Endodermal cell (in vitro differentiated cells): ENCODE results near the gene USP14. TPM values are rescaled to one million over a fixed set of nuclear protein-coding genes. Genes with fewer than 3 reads are reported as not detected.

Experiments used
- DNase-seq: peaks from one replicate; pipeline ENCODE4 v3.0.0-alpha.2; 2017
- H3K27ac ChIP-seq: 2 replicates; pipeline ENCODE4 v1.5.1; 2013; ENCODE audit warnings: mild to moderate bottlenecking, low read depth, low read length, moderate library complexity
- H3K27me3 ChIP-seq: 2 replicates; pipeline ENCODE4 v1.6.1; 2013; ENCODE audit warnings: mild to moderate bottlenecking, low read length, moderate library complexity; ENCODE audit not compliant: insufficient read depth, control insufficient read depth, poor library complexity, severe bottlenecking
- H3K36me3 ChIP-seq: 2 replicates; pipeline ENCODE4 v1.7.0; 2013; ENCODE audit warnings: mild to moderate bottlenecking, low read length, moderate library complexity; ENCODE audit not compliant: control insufficient read depth, insufficient read depth
- H3K4me1 ChIP-seq: one replicate; pipeline ENCODE4 v1.7.0; 2013; ENCODE audit warnings: low read length; ENCODE audit not compliant: control insufficient read depth, insufficient read depth
- H3K4me3 ChIP-seq: 2 replicates; pipeline ENCODE4 v1.5.1; 2013; ENCODE audit warnings: mild to moderate bottlenecking, low read length, moderate library complexity
- H3K9ac ChIP-seq: 2 replicates; pipeline ENCODE4 v1.6.1; 2013; ENCODE audit warnings: mild to moderate bottlenecking, low read length, moderate library complexity; ENCODE audit not compliant: poor library complexity, severe bottlenecking; ENCODE audit errors: extremely low read depth
- H3K9me3 ChIP-seq: 2 replicates; pipeline ENCODE4 v1.6.1; 2013; ENCODE audit warnings: mild to moderate bottlenecking, low read length, moderate library complexity; ENCODE audit not compliant: control insufficient read depth
- H3K27ac Mint-ChIP-seq: 2 replicates; pipeline ENCODE4 v1.8.0; 2020; ENCODE audit warnings: mixed read lengths
- H3K27me3 Mint-ChIP-seq: 2 replicates; pipeline ENCODE4 v1.8.0; 2021; ENCODE audit warnings: mild to moderate bottlenecking, mixed read lengths; ENCODE audit not compliant: insufficient read depth
- H3K36me3 Mint-ChIP-seq: 2 replicates; pipeline ENCODE4 v1.8.0; 2020; ENCODE audit warnings: low read depth, mixed read lengths
- H3K4me1 Mint-ChIP-seq: 2 replicates; pipeline ENCODE4 v1.8.0; 2020; ENCODE audit warnings: mixed read lengths
- H3K4me3 Mint-ChIP-seq: 2 replicates; pipeline ENCODE4 v1.8.0; 2020; ENCODE audit warnings: mild to moderate bottlenecking, moderate library complexity, mixed read lengths
- H3K9me3 Mint-ChIP-seq: 2 replicates; pipeline ENCODE4 v1.8.0; 2020; ENCODE audit warnings: mild to moderate bottlenecking, mixed read lengths
- CTCF ChIP-seq: fragments of 200-600 bp; sonication (generic); conservative IDR thresholded peaks from 2 replicates; pipeline ENCODE4 v1.5.0; 2021; ENCODE audit warnings: antibody characterized with exemption, mild to moderate bottlenecking
- WGBS, 2 experiments: methylation state at CpG; one replicate each; pipeline versions ENCODE4 v1.1.5 to v1.1.7; 2013; ENCODE audit warnings: missing lambda C conversion rate in 2 of 2, mixed read lengths in 1 of 2; ENCODE audit not compliant: insufficient coverage in 1 of 2, insufficient read length in 1 of 2; 5-methylcytosine and 5-hydroxymethylcytosine counted together
- total RNA-seq, 2 donors: library from RNA; stranded (reverse); fragmentation: NEBNext Ultra II Directional in 1 of 2; extraction: Animal tissue kit (Norgen Biotek cat#: 25700) in 1 of 2; gene quantifications; 2 replicates in 1 of 2; 3 replicates in 1 of 2; pipeline ENCODE4 v1.2.1, GENCODE V29; 2021

Gene USP14
- total RNA-seq, 2 donors from 2014 or later, result 76.2 to 92.4 TPM

DNA sequence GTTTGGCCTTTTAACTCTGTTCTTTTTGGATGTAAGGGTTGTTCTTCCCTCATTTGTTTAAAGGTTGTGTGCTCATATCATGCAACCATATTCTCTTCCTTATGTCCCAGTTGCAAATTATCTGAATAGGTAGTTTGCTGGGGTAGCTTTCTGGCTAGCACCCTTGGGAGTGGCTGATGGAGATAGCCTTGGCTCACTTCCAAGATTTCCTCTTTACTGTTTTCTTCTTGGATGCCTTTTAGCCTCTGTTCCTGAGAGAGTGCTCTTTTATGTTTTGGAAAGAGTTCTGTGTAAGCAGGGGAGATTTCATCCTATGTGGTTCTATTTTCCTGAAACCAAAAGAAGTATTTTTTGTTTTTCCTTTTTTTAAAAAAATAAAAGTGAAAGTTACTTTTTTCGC lies 25.4 kb downstream of the USP14 start:
- Histone ChIP-seq H3K4me1 (no peaks in the 10 kb centered on the region), H3K36me3 (peaks cover 72% of the 10 kb centered on the region), H3K27me3 (no peaks in the 10 kb centered on the region), H3K27ac (no peak overlapping the region), H3K9ac (no peak overlapping the region), H3K4me3 (no peak overlapping the region), H3K9me3 (no peaks in the 10 kb centered on the region)
- 100% methylated on average over 1 of the region's 1 CpG; no CpG with 5 or more reads in 1 of the 2 experiments for WGBS, 2 experiments
- H3K9me3 Mint-ChIP-seq, result no peaks in the 10 kb centered on the region
- no peak overlapping the region for H3K4me3 Mint-ChIP-seq
- peaks cover 40% of the 10 kb centered on the region for H3K36me3 Mint-ChIP-seq
- DNase-seq, result no peak
- no peaks in the 10 kb centered on the region for H3K4me1 Mint-ChIP-seq
- H3K27me3 Mint-ChIP-seq, result no peaks in the 10 kb centered on the region
- H3K27ac Mint-ChIP-seq, result no peak overlapping the region
- TF ChIP-seq CTCF, result no peak

GRCh38 chr18:189254-189653 lies 30.9 kb downstream of the USP14 start:
- Mint-ChIP-seq H3K36me3 (peaks cover 22% of the 10 kb centered on the region), H3K4me1 (peaks cover 11% of the 10 kb centered on the region), H3K9me3 (no peaks in the 10 kb centered on the region), H3K27ac (no peak overlapping the region), H3K27me3 (no peaks in the 10 kb centered on the region), H3K4me3 (no peak overlapping the region)
- DNase-seq, result no peak
- Histone ChIP-seq H3K9ac (no peak overlapping the region), H3K27me3 (no peaks in the 10 kb centered on the region), H3K27ac (no peak overlapping the region), H3K4me1 (no peaks in the 10 kb centered on the region), H3K9me3 (no peaks in the 10 kb centered on the region), H3K4me3 (no peak overlapping the region), H3K36me3 (peaks cover 31% of the 10 kb centered on the region)
- WGBS, 2 experiments, result 90 to 100% methylated on average over 4 of the region's 5 CpGs
- no peak for TF ChIP-seq CTCF

DNA sequence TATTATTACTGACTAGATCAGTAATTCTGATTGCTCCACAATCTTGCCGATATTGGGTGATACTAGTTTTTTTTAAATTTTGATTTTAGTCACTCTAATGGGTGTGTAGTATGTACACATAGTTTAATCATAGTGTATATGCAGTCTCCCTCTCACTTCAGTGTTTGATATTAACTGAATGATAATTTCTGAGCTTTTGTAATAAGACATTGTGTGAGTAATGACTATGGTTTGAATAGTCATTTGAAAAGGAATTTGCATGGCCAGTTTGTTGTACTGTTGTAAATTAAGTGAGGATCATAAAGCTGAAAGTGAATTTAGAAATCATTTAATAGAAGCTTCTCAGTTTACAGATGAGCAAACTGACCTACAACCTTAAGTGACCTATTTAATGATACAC lies 33.4 kb downstream of the USP14 start:
- no peak for TF ChIP-seq CTCF
- H3K27ac ChIP-seq, result no peak overlapping the region
- Mint-ChIP-seq H3K4me1 (peaks cover 16% of the 10 kb centered on the region), H3K36me3 (peaks cover 25% of the 10 kb centered on the region), H3K9me3 (no peaks in the 10 kb centered on the region), H3K4me3 (no peak overlapping the region), H3K27ac (no peak overlapping the region), H3K27me3 (no peaks in the 10 kb centered on the region)
- DNase-seq, result no peak
- WGBS, 2 experiments, result no CpG with 5 or more reads among the region's 1 CpG
- no peaks in the 10 kb centered on the region for H3K4me1 ChIP-seq
- peaks cover 28% of the 10 kb centered on the region for H3K36me3 ChIP-seq
- H3K9me3 ChIP-seq, result no peaks in the 10 kb centered on the region
- no peak overlapping the region for H3K9ac ChIP-seq
- no peaks in the 10 kb centered on the region for H3K27me3 ChIP-seq
- no peak overlapping the region for H3K4me3 ChIP-seq
